SK-N-SH (cell line): Measurements from ENCODE around the gene KLHL2. TPM values are rescaled to one million over a fixed set of nuclear protein-coding genes. Genes with fewer than 3 reads are reported as not detected.

Experiments used
- CTCF ChIA-PET: fragments of 300-600, 350-600 bp; formaldehyde crosslinking; extraction: SDS; loops from one replicate; lab custom pipeline; 2021; lab: Yijun Ruan, JAX
- POLR2A ChIA-PET: fragments of 350-600 bp; sonication (Branson Sonifier 250); formaldehyde crosslinking; extraction: SDS; loops from one replicate; lab custom pipeline; 2020; ENCODE audit warnings: antibody characterized with exemption, inconsistent platforms; lab: Yijun Ruan, JAX
- DNase-seq: peaks from one replicate; pipeline ENCODE4 v3.0.0; 2012
- H2AFZ ChIP-seq: fragments of 200-600 bp; sonication (generic); 2 replicates; pipeline ENCODE4 v1.8.1; 2016; ENCODE audit warnings: antibody characterized with exemption, mild to moderate bottlenecking, low read depth
- H3F3A ChIP-seq: fragments of 200-600 bp; sonication (generic); replicated peaks from 2 replicates; pipeline ENCODE3; 2016; ENCODE audit warnings: antibody characterized with exemption, mild to moderate bottlenecking; ENCODE audit not compliant: insufficient read depth
- H3K27ac ChIP-seq, 2 experiments: fragments of 200-500 bp in 1 of 2; fragments of 200-600 bp in 1 of 2; sonication (Bioruptor generic) in 1 of 2; sonication (generic), shearing (Covaris generic) in 1 of 2; 2 replicates each; pipeline versions ENCODE4 v1.5.1 to v1.6.1; 2014 to 2016; ENCODE audit warnings: low read depth in 2 of 2, inconsistent platforms in 1 of 2, low read length in 1 of 2, mild to moderate bottlenecking in 1 of 2, mixed read lengths in 1 of 2
- H3K27me3 ChIP-seq: fragments of 200-600 bp; sonication (generic), shearing (Covaris generic); 2 replicates; pipeline ENCODE4 v1.6.1; 2016; ENCODE audit warnings: mixed run types; ENCODE audit not compliant: insufficient read depth
- H3K36me3 ChIP-seq, 2 experiments: fragments of 200-500 bp in 1 of 2; fragments of 200-600 bp in 1 of 2; sonication (Bioruptor generic) in 1 of 2; sonication (generic) in 1 of 2; replicated peaks in 1 of 2; 2 replicates each; pipeline versions ENCODE3 to v1.5.1; 2014 to 2016; ENCODE audit warnings: low read length in 1 of 2, mild to moderate bottlenecking in 1 of 2; ENCODE audit not compliant: insufficient read depth in 2 of 2, control insufficient read depth in 1 of 2
- H3K4me1 ChIP-seq, 2 experiments: fragments of 200-500 bp in 1 of 2; fragments of 200-600 bp in 1 of 2; sonication (Bioruptor generic) in 1 of 2; sonication (generic), shearing (Covaris generic) in 1 of 2; 2 replicates each; pipeline versions ENCODE4 v1.5.1 to v1.6.1; 2014 to 2016; ENCODE audit warnings: low read depth in 1 of 2, low read length in 1 of 2, mixed run types in 1 of 2; ENCODE audit not compliant: insufficient read depth in 2 of 2, control insufficient read depth in 1 of 2
- H3K4me2 ChIP-seq: fragments of 200-600 bp; sonication (generic), shearing (Covaris generic); 2 replicates; pipeline ENCODE4 v1.6.1; 2017; ENCODE audit warnings: mixed run types
- H3K4me3 ChIP-seq, 2 experiments: fragments of 200-500 bp in 1 of 2; fragments of 200-600 bp in 1 of 2; sonication (Bioruptor generic) in 1 of 2; sonication (generic), shearing (Covaris generic) in 1 of 2; 2 replicates each; pipeline versions ENCODE4 v1.5.1 to v1.8.1; 2014 to 2016; ENCODE audit warnings: low read depth in 2 of 2, inconsistent platforms in 1 of 2, low read length in 1 of 2, mild to moderate bottlenecking in 1 of 2, mixed read lengths in 1 of 2, moderate library complexity in 1 of 2
- H3K79me2 ChIP-seq: fragments of 200-600 bp; sonication (generic); 2 replicates; pipeline ENCODE4 v1.8.1; 2017; ENCODE audit warnings: mild to moderate bottlenecking; ENCODE audit not compliant: insufficient read depth
- H3K9ac ChIP-seq: fragments of 200-600 bp; sonication (generic); 2 replicates; pipeline ENCODE4 v1.6.1; 2017; ENCODE audit warnings: mixed run types
- H3K9me2 ChIP-seq: fragments of 200-600 bp; sonication (generic); 2 replicates; pipeline ENCODE4 v1.6.1; 2017; ENCODE audit warnings: mixed run types
- H3K9me3 ChIP-seq: fragments of 200-600 bp; sonication (generic); 2 replicates; pipeline ENCODE4 v1.6.1; 2017; ENCODE audit warnings: mixed run types, mild to moderate bottlenecking, moderate library complexity
- H4K20me1 ChIP-seq: fragments of 200-600 bp; sonication (generic); 2 replicates; pipeline ENCODE4 v1.6.1; 2017; ENCODE audit warnings: mild to moderate bottlenecking, mixed run types; ENCODE audit not compliant: insufficient read depth
- CHD2 ChIP-seq: fragments of 150-350 bp; IDR thresholded peaks from 2 replicates; pipeline ENCODE4 v1.6.1; 2018; ENCODE audit warnings: low read length; ENCODE audit not compliant: partially characterized antibody
- CTCF ChIP-seq: fragments of 200-600 bp; sonication (generic); IDR thresholded peaks from 2 replicates; pipeline ENCODE4 v1.6.1; 2017; ENCODE audit warnings: antibody characterized with exemption, mild to moderate bottlenecking, moderate library complexity
- EZH2phosphoT487 ChIP-seq: fragments of 200-600 bp; sonication (generic); IDR thresholded peaks from 2 replicates; pipeline ENCODE4 v1.6.1; 2017; ENCODE audit warnings: low read depth, mixed run types, mild to moderate bottlenecking, antibody characterized with exemption, moderate library complexity, borderline replicate concordance
- FOXJ3 ChIP-seq: sonication (generic); formaldehyde crosslinking; IDR thresholded peaks from 2 replicates; pipeline ENCODE4 v1.5.1; 2020; ENCODE audit warnings: mild to moderate bottlenecking, missing genetic modification reagents
- GABPA ChIP-seq: IDR thresholded peaks from 2 replicates; pipeline ENCODE4 v1.4.0; 2012; ENCODE audit warnings: low read depth, mild to moderate bottlenecking
- GATA2 ChIP-seq: sonication (generic); formaldehyde crosslinking; IDR thresholded peaks from 2 replicates; pipeline ENCODE4 v1.5.0; 2020; ENCODE audit warnings: mild to moderate bottlenecking, missing genetic modification reagents
- IRF3 ChIP-seq: fragments of 150-350 bp; IDR thresholded peaks from 2 replicates; pipeline ENCODE4 v1.6.1; 2016; ENCODE audit warnings: mild to moderate bottlenecking, low read depth, low read length
- MAX ChIP-seq: IDR thresholded peaks from 2 replicates; pipeline ENCODE4 v1.4.0; 2012; ENCODE audit warnings: low read depth
- MEF2A ChIP-seq: IDR thresholded peaks from 2 replicates; pipeline ENCODE4 v1.4.0; 2012; ENCODE audit warnings: low read depth, borderline replicate concordance
- MXI1 ChIP-seq: IDR thresholded peaks from 2 replicates; pipeline ENCODE4 v1.6.1; 2012; ENCODE audit warnings: mild to moderate bottlenecking, low read depth, low read length, improper control_type of control experiment
- NRF1 ChIP-seq: IDR thresholded peaks from 2 replicates; pipeline ENCODE4 v1.6.1; 2012; ENCODE audit warnings: low read depth, mild to moderate bottlenecking, low read length
- POLR2AphosphoS5 ChIP-seq: IDR thresholded peaks from 2 replicates; pipeline ENCODE4 v1.6.1; 2012; ENCODE audit warnings: low read depth, low read length
- RAD21 ChIP-seq: IDR thresholded peaks from 2 replicates; pipeline ENCODE4 v1.6.1; 2012; ENCODE audit warnings: mild to moderate bottlenecking, low read length
- RCOR1 ChIP-seq: fragments of 150-350 bp; IDR thresholded peaks from 2 replicates; pipeline ENCODE4 v1.6.1; 2017; ENCODE audit warnings: antibody characterized with exemption, low read length
- RXRA ChIP-seq: IDR thresholded peaks from 2 replicates; pipeline ENCODE4 v1.4.0; 2012; ENCODE audit warnings: low read depth, mild to moderate bottlenecking, borderline replicate concordance
- SMC3 ChIP-seq: IDR thresholded peaks from 2 replicates; pipeline ENCODE4 v1.6.1; 2012; ENCODE audit warnings: low read depth, low read length, improper control_type of control experiment
- YY1 ChIP-seq: IDR thresholded peaks from 2 replicates; pipeline ENCODE4 v1.4.0; 2012; ENCODE audit warnings: low read depth, mild to moderate bottlenecking
- WGBS: methylation state at CpG from one replicate; pipeline ENCODE4 v1.1.6; 2017; ENCODE audit warnings: low lambda C conversion rate; 5-methylcytosine and 5-hydroxymethylcytosine counted together
- polyA plus RNA-seq, 3 experiments: library from polyadenylated mRNA; depleted of rRNA; stranded (reverse); fragments of >200 nt; gene quantifications; 2 replicates each; pipeline ENCODE4 v1.2.3, GENCODE V29; 2012
- TF ChIP-seq, protein P1 (sequence below): IDR thresholded peaks from 2 replicates; pipeline ENCODE4 v1.4.0; 2012; ENCODE audit warnings: low read depth, borderline replicate concordance
- TF ChIP-seq, protein P2 (sequence below): IDR thresholded peaks from 2 replicates; pipeline ENCODE4; 2012

KLHL2 gene
- polyA plus RNA-seq, 1 of the 3 experiments (the other 2 are of a cell fraction), result 25.0 TPM

GRCh38 chr4:165326831-165327210 lies 119.5 kb downstream of the KLHL2 start:
- 2% methylated on average over 11 of the region's 14 CpGs for WGBS
- H4K20me1 ChIP-seq, result no peaks in the 10 kb centered on the region
- peaks cover 37% of the 10 kb centered on the region for H3K79me2 ChIP-seq
- CTCF ChIA-PET, result interaction anchor here (0.6 to 0.9 kb wide), 3 partner anchors 37 to 197 kb away, joined by 3 read pairs; no protein-coding TSS in a partner anchor
- peaks cover 8% of the 10 kb centered on the region for H3F3A ChIP-seq
- peak overlapping the region; percentile 80 to 93 for H3K27ac ChIP-seq
- no peaks in the 10 kb centered on the region for H3K9me2 ChIP-seq
- POLR2A ChIA-PET, result interaction anchor here (0.5 to 1.1 kb wide), 2 partner anchors 23 to 52 kb away, joined by 4 to 6 read pairs; partner anchors contain the start of gene CPE
- no peaks in the 10 kb centered on the region for H3K27me3 ChIP-seq
- H3K4me2 ChIP-seq, result peak overlapping the region; percentile 83
- H2AFZ ChIP-seq, result peak overlapping the region; percentile 93
- H3K4me3 ChIP-seq, result peak overlapping the region; percentile 89 to 99
- TF ChIP-seq, protein P1, sequence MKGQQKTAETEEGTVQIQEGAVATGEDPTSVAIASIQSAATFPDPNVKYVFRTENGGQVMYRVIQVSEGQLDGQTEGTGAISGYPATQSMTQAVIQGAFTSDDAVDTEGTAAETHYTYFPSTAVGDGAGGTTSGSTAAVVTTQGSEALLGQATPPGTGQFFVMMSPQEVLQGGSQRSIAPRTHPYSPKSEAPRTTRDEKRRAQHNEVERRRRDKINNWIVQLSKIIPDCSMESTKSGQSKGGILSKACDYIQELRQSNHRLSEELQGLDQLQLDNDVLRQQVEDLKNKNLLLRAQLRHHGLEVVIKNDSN, result no peak
- peak; percentile 52 for TF ChIP-seq GATA2 (CRISPR knock-in tag)
- H3K4me1 ChIP-seq, result peaks cover 6 to 16% of the 10 kb centered on the region in 2 experiments; a peak in 3 of 4 replicates
- DNase-seq, result peak; percentile 41
- peaks cover 19 to 26% of the 10 kb centered on the region in 2 experiments for H3K36me3 ChIP-seq
- H3K9me3 ChIP-seq, result no peaks in the 10 kb centered on the region
- peak overlapping the region; percentile 71 for H3K9ac ChIP-seq

DNA sequence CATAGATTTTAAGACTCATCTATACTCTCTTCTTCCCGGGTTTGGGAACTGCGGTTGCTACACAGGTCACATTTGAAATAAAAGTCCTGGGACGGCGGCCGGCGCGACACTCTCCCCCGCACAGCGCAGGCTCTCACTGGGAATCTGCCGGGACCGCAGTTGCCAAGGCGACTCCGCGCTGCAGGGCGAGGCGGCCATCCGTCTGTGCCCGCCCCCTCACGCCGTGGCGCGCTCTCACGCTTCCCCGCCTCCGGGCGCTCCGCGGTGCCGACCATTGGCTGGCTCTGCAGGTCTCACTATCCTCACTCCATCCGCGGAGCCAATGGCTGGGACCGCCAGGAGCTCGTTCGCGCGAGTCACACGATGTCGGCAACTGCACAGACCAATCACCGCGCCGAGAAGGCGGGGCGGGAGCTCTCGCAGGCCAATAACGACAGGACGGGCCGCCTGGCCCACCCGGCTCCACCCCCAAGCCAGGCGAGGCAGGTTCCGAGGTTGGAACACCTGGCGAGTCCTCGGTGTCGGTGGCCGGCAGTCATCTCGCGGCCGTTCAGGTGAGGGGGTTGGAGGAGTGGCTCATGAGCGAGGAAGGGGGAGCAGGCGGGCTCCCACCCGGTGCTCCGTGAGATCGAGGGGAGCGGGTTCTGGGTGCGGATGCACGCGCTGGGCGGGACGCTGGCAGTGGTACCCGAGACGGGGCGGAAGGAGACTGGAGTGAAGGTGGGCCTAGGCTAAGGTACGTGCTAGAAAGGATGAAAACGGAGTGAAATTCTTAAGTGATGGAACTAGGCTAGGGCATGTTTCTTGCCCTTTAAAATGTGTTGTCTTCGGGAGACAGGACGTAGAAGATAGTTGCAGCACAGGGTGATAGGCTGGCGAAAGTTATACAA lies 120.1 kb downstream of the KLHL2 start, which contains the start of gene MSMO1:
MSMO1 (plus strand) TSS at position 459 of the 890 bp plus-strand sequence. CDS start 5,702 bp downstream, outside the sequence.
- Histone ChIP-seq H3K27me3 (no peaks in the 10 kb centered on the region), H3K79me2 (peaks cover 43% of the 10 kb centered on the region), H3K4me1 (peaks cover 6 to 18% of the 10 kb centered on the region in 2 experiments; a peak in 3 of 4 replicates), H3K36me3 (peaks cover 17 to 28% of the 10 kb centered on the region in 2 experiments), H3K9me3 (no peaks in the 10 kb centered on the region), H3K4me3 (peak within 1 kb of the TSS; percentile 89 to 99), H3K9ac (peak within 1 kb of the TSS; percentile 71), H3F3A (peaks cover 8% of the 10 kb centered on the region), H4K20me1 (no peaks in the 10 kb centered on the region), H3K9me2 (no peaks in the 10 kb centered on the region), H2AFZ (peak within 1 kb of the TSS; percentile 93), H3K4me2 (peak within 1 kb of the TSS; percentile 83), H3K27ac (peak within 1 kb of the TSS; percentile 80 to 93)
- CTCF ChIA-PET, result interaction anchor here (0.6 to 0.9 kb wide), 3 partner anchors 36 to 197 kb away, joined by 3 read pairs; no protein-coding TSS in a partner anchor
- POLR2A ChIA-PET, result interaction anchor here (0.5 to 1.1 kb wide), 2 partner anchors 23 to 51 kb away, joined by 4 to 6 read pairs; partner anchors contain the start of gene CPE
- DNase-seq, result peak; percentile 94
- under 1% methylated on average over 47 of the region's 76 CpGs for WGBS
- TF ChIP-seq GABPA, result no peak
- TF ChIP-seq, protein P2, sequence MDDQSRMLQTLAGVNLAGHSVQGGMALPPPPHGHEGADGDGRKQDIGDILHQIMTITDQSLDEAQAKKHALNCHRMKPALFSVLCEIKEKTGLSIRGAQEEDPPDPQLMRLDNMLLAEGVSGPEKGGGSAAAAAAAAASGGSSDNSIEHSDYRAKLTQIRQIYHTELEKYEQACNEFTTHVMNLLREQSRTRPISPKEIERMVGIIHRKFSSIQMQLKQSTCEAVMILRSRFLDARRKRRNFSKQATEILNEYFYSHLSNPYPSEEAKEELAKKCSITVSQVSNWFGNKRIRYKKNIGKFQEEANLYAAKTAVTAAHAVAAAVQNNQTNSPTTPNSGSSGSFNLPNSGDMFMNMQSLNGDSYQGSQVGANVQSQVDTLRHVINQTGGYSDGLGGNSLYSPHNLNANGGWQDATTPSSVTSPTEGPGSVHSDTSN, result peak; percentile 96
- TF ChIP-seq MXI1, result peak; percentile 36
- no peak for TF ChIP-seq RAD21
- peak; percentile 87 for TF ChIP-seq IRF3
- no peak for TF ChIP-seq RCOR1
- no peak for TF ChIP-seq RXRA
- no peak for TF ChIP-seq CTCF
- peak; percentile 37 for TF ChIP-seq POLR2AphosphoS5
- no peak for TF ChIP-seq SMC3
- TF ChIP-seq YY1, result peak; percentile 12; the same call in 1 of the 2 replicates
- no peak for TF ChIP-seq EZH2phosphoT487
- TF ChIP-seq NRF1, result no peak
- peak; percentile 96 for TF ChIP-seq CHD2
- TF ChIP-seq FOXJ3, result no peak
- TF ChIP-seq MEF2A, result no peak
- peak; percentile 43; the same call in 1 of the 2 replicates for TF ChIP-seq MAX
